LoVo (cell line): Measurements from ENCODE around the gene FAM53B.
A peak's percentile ranks its signal among the peaks of the same experiment; 100 is the strongest.
"Not testable (repeated sequence)": the region's sequence is repeated elsewhere in the genome, so short reads cannot be mapped to it uniquely, and the experiment has no call there.

ENCODE experiments used
- DNase-seq: peaks from one replicate; pipeline ENCODE4 v3.0.0-alpha.2; 2016; ENCODE audit warnings: low spot score

Gene FAM53B

GRCh38 chr10:124597846-124598165 is 146.4 kb downstream of the FAM53B start:
- DNase-seq: no peak

- DNase-seq: peak; percentile 22
Measured at GRCh38 chr10:124596962-124597845, 147.0 kb downstream of the FAM53B start.

GRCh38 chr10:124596116-124596785 is 147.9 kb downstream of the FAM53B start:
- DNase-seq: no peak

GRCh38 chr10:124595143-124595883 is 148.9 kb downstream of the FAM53B start:
- no peak for DNase-seq

- DNase-seq: no peak
Measured at GRCh38 chr10:124594240-124594639, 149.9 kb downstream of the FAM53B start.

- no peak for DNase-seq
Measured at GRCh38 chr10:124593431-124593985, 150.7 kb downstream of the FAM53B start.

GRCh38 chr10:124592736-124593430 is 151.3 kb downstream of the FAM53B start:
- no peak for DNase-seq

- no peak for DNase-seq
Measured at GRCh38 chr10:124592101-124592500, 152.1 kb downstream of the FAM53B start.

GRCh38 chr10:124591123-124591495 is 153.1 kb downstream of the FAM53B start:
- DNase-seq: no peak

GRCh38 chr10:124590216-124591122 is 153.7 kb downstream of the FAM53B start:
- DNase-seq: no peak

GRCh38 chr10:124589491-124590041 is 154.6 kb downstream of the FAM53B start:
- DNase-seq: no peak

- peak; percentile 4 for DNase-seq
Measured at GRCh38 chr10:124588736-124589490, 155.3 kb downstream of the FAM53B start.

- DNase-seq: not testable (repeated sequence)
Measured at GRCh38 chr10:124588341-124588735, 155.8 kb downstream of the FAM53B start.

- DNase-seq: no peak
Measured at GRCh38 chr10:124587811-124588211, 156.4 kb downstream of the FAM53B start.

- no peak for DNase-seq
Measured at GRCh38 chr10:124586142-124586541, 158.0 kb downstream of the FAM53B start.

- DNase-seq: no peak
Measured at GRCh38 chr10:124579011-124579399, 165.2 kb downstream of the FAM53B start.

- DNase-seq: no peak
Measured at GRCh38 chr10:124578231-124579010, 165.8 kb downstream of the FAM53B start.

- DNase-seq: no peak
Measured at GRCh38 chr10:124577651-124578050, 166.5 kb downstream of the FAM53B start.
